DMS79 (cell line): Measurements from ENCODE around the gene TAC4.

Experiments
- DNase-seq: peaks from one replicate; lab custom pipeline; 2025; lab: John Stamatoyannopoulos, UW

TAC4 gene

DNA sequence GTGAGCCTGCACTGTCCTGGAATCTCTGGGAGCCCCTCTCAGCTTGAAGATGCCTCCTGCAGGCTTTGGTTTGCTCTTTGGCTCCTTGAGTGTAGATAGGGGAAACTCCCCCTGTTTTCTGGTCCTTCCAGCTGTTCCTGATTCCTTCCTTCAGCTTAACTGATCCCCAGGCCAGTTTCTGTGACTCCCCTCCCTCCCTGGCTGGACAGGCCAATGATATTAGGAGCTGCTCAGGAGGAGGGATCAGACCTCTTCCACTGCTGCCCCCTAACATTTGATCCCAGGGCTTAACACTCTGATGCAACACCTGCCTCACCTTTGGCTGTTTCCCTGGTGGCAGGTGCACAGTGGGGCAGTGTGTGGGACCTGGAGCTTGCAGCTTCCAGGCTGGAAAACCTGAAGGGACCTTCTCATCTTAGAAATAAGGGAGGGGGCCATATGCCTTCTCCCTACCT is at the start of gene TAC4:
TAC4 (minus strand) TSS at position 51 of the 455 bp plus-strand sequence. CDS start 52 bp downstream, outside the sequence.
- DNase-seq = no peak

GRCh38 chr17:49896860-49897259 is 49.0 kb upstream of the TAC4 start:
- DNase-seq = no peak

- no peak for DNase-seq
Observed at GRCh38 chr17:49896222-49896621, 48.4 kb upstream of the TAC4 start.

GRCh38 chr17:49895812-49896211 is 47.9 kb upstream of the TAC4 start:
- DNase-seq = no peak

- no peak for DNase-seq
Observed at GRCh38 chr17:49894761-49895160, 46.9 kb upstream of the TAC4 start.

DNA sequence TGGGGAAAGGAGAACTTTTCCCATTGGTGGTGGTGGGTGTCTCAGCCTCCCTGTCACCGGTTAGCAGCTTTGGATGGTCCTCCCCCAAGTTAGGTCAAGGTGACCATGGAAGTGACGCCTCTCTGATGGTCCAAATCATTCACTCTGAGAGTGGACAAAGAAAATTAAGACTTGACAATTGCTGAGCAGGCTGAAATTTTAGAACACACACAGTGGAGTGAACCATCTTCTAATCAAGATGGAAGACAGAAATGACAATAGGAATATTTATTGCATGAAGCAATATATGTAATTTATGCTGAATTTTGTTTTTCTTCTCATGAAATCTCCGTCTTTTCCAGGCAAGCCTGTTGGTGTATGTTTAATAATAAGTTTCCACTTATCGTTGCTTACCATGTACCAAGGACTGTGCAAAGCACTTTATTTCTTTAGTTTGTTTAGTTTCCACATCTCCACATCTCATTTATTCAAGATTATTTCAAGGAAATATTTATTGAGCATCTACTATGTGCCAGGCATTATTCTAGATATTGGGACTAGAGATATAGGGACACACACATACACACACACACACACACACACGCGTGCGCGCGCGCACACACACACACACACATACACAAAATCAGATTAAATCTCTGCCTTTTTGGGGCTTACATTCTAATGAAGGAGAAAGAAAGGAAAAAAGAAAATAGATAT is 44.0 kb upstream of the TAC4 start:
- DNase-seq = no peak

- no peak for DNase-seq
Observed at GRCh38 chr17:49891271-49891670, 43.4 kb upstream of the TAC4 start.

GRCh38 chr17:49890852-49891251 is 43.0 kb upstream of the TAC4 start:
- DNase-seq = no peak

DNA sequence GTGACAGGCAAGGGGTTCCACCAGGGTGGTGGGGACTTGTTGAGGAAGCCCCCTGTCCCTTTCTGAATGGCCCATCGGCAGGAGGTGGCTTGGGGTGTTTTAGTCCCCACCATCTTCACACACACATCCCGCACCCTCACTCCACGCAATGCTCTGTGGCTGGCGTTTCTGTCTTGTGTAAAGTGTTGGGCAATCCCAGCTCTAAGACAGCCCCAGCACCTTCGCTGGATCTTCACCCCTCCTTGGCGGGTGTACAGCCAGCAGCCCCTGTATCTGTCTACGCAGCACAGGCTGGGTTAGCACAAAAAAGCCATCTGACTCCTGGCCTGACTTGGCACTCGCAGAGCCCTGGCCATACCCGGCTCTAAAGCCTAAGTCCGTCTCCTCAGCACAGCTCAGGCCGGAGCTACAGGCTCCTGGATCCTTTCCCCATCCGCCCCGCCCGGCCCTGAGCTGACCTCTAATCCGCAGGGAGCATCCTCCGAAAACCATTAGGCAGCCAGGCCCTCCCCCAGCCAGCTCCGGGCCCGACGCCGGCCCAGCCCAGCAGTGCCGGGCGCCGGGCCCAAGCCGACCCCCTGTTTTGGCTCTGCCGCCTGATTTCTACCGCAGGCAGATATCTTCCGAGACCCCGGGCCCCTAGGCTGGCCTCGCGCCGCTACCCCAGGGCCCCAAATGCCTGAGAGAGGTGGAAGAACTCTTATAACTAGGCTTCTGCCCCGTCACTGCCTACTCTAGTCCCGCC is 42.4 kb upstream of the TAC4 start:
- no peak for DNase-seq

DNA sequence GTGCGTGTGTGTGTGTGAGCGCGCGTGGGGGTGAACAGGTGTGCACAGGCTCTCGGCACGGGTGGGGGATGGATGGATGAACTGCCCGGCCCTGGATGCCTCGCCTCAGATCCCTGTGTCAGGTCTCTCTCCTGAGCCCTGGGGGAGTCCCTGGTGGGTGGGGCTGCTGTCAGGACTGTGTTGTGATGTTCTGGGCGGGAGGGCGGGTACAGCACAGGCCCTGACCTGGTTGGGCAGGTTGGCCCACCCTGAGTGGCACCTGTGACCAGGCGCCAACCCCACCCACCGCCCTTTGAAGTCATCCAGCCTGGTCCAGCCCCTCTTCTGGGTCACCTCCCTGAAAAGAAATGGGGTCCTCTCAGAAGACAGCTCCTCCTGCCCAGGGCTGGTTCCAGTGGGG is 41.6 kb upstream of the TAC4 start:
- DNase-seq = no peak

DNA sequence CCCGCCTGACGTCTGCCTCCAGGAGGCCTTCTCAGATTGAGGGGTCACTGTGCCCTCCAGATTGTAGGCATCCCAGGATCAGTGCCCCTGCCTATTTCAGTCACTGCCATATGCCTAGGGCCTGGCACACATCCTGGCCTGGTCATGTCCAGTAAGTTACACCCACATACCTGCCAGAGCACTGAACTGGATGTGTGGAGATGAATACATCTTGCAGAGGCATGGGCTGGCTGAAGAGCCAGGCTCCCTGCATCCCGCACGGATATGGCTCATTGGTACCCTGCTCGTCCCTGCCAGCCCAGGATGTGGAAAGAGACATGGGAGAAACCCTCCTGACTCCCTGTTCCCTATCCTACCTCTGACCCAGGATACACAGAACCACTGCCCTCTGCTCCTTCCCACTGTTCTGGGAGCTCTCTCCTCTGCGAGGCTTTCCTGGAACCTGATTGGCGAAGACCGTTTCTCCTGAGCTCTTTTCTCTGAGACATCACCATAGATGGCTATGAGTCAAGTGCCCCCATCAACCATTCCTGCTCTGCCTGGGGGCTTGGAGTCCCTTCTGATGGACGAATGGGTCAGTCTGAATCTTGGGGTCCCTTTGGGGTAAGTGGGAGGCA is 40.0 kb upstream of the TAC4 start:
- no peak for DNase-seq

GRCh38 chr17:49887086-49887743 is 39.3 kb upstream of the TAC4 start:
- no peak for DNase-seq

- DNase-seq = no peak
Observed at GRCh38 chr17:49886036-49886435, 38.2 kb upstream of the TAC4 start.

DNA sequence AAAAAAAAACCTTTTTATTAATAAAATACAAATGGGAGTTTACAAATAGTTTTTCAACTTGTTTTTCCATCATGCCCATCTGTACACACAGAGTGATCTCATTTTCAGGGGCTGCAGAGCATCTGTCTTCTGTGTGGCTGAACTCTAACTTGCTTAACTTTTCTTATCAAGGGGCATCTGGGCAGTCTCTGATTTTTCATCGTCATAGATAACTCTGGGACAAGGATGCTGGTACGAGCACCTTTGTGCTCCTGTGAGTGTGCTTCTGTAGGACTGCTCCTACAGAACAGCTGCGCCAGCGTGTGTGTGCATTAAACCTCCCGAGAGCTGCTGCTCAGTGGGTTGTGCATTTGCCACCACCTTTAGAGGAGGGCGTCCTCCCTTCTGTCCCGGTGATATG is 34.6 kb upstream of the TAC4 start:
- no peak for DNase-seq

DNA sequence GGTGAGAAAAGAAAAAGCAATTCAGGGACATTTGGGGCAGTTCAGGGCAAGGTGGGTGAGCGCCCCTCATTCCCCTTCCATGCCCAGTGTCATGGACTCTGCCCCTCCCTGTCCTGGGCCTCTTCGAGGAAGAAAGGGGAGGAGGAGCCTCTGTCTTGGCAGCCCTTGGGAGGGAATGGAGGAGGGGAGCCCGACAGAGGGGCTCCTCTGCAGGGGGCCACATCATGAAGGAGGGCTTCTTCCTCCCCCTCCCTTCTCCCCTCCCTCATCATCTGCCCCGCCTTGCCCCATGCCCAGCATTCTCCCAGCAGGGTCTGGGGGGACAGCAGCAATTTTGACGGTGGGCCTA is 33.2 kb upstream of the TAC4 start:
- no peak for DNase-seq

GRCh38 chr17:49880291-49881053 is 32.6 kb upstream of the TAC4 start:
- peak; percentile 58 for DNase-seq

DNA sequence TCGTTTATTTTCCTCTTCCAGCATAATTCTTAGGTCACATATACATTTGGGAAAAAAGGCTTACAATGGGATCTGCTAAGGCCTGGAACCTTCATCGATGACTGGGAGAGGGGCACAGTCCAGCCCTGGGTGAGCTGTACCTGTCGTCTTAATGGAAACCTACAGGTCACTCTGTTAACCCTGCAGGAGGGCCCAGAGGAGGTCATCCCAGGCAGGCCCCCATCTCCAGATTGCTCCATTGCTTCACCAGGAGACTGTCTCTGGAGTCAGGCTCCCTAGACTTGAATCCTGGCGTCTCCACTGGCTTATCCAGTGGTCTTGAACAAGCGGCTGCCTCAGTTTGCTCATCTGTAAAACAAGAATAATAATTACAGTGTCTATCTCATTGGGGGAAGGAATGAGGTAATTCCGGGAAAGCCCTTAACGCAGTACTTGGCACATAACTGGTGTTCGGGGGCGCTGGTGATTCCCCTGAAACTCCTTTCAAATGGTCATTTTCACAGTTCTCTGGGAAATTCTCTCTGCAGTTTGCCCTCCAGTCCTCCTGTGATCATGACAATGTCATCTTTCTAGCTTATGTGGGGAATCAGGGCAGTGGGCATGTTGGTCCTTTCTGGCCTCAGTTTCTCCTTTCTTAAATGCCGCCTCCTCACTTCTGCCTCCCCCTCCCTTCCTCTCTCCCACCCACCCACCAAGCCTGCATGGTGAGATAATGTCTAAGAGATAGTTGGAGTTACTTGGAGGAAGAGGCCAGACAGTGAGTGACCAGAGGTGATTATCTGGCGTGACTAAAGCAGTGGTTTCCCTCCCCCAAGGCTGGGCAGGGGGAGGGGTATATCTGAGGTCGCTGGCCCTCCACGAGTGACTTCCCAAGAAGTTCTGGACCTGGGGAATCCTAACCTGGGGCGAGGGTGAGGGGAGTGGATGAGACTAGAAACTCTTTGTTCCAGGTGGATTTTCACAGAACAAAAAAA is 31.3 kb upstream of the TAC4 start:
- DNase-seq = no peak

GRCh38 chr17:49875685-49876084 is 27.8 kb upstream of the TAC4 start:
- no peak for DNase-seq

GRCh38 chr17:49874911-49875310 is 27.0 kb upstream of the TAC4 start:
- no peak for DNase-seq

DNA sequence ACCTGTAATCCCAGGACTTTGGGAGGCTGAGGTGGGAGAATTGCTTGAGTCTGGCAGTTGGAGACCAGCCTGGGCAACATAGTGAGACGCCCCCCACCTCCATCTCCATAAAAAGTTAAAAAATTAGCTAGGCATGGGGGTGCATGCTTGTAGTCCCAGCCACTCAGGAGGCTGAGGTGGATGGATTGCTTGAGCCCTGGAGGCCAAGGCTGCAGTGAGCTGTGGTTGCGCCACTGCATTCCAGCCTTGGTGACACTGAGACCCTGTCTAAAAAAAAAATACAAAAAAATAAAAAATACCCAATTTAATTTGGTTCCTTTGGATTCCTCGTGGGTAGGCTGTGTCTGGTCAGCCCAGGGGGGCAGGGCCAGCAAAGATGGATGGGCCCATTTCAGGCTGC is 26.1 kb upstream of the TAC4 start:
- DNase-seq = no peak

GRCh38 chr17:49873466-49873865 is 25.6 kb upstream of the TAC4 start:
- peak; percentile 99 for DNase-seq
